HG03196 (cell line): Measurements from ENCODE around the gene P3H3.
"Not testable (repeated sequence)": the region's sequence is repeated elsewhere in the genome, so short reads cannot be mapped to it uniquely, and the experiment has no call there.

Experiments used
- ATAC-seq: cut with Tn5 transposase; IDR thresholded peaks from one replicate; pipeline ENCODE4 v1.9.1; 2021; ENCODE audit not compliant: unreplicated experiment

The P3H3 gene

DNA sequence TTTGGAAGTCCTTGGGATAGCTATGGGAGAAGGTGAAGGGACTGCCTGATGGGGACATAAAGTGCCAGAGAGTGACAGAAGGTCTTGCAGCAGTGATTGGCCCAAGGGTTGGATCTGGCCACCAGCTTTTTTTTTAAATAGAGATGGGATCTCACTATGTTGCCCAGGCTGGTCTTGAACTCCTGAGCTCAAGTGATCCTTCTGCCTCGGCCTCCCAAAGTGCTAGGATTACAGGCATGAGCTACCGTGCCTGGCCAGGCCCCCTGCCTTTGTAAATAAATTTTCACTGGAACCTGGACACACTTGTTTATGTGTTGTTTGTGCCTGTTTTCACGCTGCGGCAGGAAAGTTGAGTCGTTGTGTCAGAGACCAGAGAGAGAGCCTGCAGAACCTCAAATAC lies 37.1 kb downstream of the P3H3 start:
- ATAC-seq: not testable (repeated sequence)

DNA sequence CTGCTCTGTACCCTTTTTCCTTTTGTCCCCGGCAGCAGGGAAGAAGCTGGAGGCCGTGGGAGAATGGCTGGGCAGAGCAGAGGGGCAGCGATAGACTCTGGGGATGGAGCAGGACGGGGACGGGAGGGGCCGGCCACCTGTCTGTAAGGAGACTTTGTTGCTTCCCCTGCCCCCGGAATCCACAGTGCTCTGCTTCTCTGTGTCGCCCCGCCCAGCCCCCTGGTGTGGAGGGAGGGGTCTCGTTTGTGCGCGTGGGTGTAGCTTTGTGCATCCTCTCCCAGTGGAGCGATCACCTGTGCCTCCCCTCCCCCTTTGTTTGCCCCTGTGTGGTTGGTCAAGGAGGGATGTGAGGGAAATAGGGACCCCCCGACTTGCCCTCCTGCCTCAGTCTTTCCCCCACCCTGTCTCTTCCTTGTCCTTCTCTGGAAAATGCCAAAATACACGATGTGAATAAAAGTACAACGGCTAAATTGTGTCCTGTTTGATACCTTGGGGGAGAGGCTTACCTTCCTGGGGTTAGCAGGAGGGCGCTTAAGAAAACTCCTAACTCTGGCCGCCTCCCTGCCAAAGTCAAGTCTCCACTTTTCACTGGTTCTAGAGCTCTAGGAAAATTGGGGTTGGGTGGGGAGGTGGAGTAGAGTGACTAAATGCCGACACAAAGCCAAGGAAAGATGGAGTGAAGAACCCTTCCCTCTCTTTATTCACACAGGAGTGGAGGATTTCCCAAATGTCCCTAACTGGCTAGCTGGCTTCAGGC lies 38.1 kb downstream of the P3H3 start:
- no peak for ATAC-seq

- ATAC-seq: no peak
Observed at GRCh38 chr12:6866920-6867412, 38.8 kb downstream of the P3H3 start.

DNA sequence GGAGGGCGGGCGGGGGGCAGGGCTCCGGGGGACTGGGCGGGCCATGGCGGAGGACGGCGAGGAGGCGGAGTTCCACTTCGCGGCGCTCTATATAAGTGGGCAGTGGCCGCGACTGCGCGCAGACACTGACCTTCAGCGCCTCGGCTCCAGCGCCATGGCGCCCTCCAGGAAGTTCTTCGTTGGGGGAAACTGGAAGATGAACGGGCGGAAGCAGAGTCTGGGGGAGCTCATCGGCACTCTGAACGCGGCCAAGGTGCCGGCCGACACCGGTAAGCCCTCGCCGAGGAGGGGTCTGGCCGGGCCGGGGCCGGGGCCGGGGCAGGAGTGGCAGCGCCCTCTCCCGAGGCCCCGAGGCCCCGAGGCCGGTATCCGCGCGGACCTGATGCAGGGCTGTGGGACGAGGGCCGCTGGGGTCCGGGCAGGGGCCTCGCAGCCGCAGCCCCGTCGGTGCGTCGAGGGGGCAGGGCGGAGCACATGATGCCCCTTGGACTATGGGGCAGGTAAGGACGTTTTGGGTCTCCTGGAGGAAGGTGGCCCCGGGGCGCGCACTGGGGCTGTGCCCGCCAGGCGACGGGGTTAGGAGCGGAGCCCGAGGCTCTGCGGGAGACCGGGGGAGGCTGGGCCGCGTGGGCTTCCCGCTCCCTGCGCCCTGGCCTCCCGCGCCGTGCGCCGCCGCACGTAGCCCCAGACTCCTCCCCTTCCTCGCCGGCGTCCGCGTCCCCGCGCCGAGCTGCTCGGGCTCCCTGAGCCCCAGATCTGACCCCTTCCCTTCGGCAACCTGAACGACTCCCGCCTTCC lies 39.4 kb downstream of the P3H3 start, which contains the start of gene TPI1:
TSS of gene TPI1 (plus strand) at position 119 of the 798 bp plus-strand sequence. CDS start at position 155, 36 bp downstream.
- no peak for ATAC-seq

GRCh38 chr12:6868211-6869048 lies 40.2 kb downstream of the P3H3 start:
- ATAC-seq: no peak

- no peak for ATAC-seq
Observed at GRCh38 chr12:6869049-6870021, 41.1 kb downstream of the P3H3 start.

- not testable (repeated sequence) for ATAC-seq
Observed at GRCh38 chr12:6870304-6870703, 42.1 kb downstream of the P3H3 start.

DNA sequence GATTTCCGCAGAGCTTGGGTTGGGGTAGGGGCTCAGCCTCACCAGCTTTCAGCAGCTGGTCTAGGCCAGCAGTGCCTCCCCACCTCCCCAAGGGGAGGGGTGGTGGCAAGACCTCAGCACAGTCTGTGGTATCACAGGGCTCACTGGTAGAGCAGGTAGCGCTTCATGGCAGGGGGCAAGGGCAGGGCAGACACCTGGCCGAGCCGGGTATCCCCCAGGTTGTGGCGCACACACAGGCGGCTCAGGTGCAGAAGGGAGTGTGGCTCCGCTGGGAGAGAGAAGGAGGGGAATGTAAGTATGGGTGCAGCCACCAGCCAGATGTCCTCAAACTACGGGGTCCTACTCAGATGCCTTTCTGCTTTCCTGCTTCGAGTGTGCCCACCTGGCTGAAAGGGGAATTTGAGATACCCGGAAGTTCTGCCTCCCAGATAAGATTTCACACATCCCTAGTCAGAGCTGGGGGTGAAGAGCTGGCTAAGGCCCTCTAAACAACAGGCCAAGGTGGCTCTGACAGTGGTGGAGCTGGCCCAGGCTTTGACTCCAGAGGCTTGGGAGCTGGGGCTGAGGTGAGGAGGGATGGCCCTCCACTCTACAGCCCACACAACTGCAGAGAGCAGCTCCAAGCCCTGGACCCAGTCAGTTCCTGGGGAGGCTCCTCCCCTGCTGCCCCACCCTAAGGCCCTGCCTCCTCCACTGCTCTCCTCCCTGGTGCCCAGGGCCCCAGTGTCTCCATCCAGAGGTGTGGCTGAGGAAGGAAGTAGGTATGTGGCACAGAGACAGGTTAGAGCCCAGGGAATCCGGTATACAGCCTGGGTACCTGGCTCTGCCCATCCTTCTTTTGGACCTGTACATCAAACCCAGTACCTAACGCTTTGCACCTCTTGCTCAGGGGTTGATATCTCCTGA lies 43.1 kb downstream of the P3H3 start:
- ATAC-seq: no peak

DNA sequence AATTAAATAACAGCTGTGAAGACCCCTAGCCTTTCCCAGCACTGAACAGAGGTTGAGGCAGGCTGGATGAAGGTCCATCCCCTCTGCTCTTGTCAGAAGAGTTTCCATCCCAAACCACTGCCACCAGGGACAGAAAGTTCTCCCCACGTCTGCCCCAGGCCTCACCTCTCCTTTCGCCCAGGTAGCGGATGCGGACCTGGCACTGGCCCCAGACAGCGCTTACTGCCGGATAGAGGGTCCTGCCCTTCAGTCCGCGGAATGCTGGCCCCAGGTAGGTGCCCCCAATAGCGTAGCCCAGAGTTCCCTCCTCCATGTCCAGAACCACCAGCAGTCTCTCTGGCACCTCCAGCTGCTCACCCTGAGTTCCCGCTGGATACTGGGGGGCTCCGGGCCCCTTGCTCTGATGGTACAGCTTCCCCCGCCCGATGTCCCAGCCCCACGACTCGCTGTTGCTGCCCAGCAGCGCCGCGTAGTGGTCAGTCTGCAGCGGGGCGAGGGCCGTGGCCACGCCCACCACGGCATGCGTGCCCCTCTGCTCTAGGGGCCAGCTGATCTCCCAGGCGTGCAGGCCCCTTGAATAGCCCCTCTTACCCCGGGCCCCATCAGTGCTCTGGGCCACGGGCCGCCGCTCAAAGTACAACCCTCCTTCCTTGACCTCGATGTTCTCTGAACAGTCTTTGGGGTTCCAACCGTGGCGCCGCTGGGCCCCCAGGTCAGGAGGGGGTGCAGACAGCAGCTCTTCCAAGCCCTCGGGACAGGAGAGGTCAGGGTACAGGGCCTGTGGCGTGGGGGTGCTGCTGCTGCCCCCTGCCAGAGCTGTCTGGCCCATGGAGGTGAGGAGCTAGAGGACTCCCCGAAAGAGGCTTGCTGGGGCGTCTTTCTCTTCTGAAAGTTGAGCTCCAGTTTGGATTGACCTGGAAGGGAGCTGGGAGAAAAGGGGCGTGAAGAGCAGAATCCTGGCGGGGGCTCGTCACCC lies 44.2 kb downstream of the P3H3 start:
- ATAC-seq: no peak

GRCh38 chr12:6873094-6874014 lies 45.1 kb downstream of the P3H3 start, which contains the start of gene SPSB2:
SPSB2 (minus strand) TSS chr12:6873303; CDS start chr12:6872901, 402 bp downstream.
- peak; percentile 52 for ATAC-seq

GRCh38 chr12:6874015-6874368 lies 45.8 kb downstream of the P3H3 start:
- not testable (repeated sequence) for ATAC-seq

GRCh38 chr12:6879824-6880223 lies 51.6 kb downstream of the P3H3 start:
- not testable (repeated sequence) for ATAC-seq

DNA sequence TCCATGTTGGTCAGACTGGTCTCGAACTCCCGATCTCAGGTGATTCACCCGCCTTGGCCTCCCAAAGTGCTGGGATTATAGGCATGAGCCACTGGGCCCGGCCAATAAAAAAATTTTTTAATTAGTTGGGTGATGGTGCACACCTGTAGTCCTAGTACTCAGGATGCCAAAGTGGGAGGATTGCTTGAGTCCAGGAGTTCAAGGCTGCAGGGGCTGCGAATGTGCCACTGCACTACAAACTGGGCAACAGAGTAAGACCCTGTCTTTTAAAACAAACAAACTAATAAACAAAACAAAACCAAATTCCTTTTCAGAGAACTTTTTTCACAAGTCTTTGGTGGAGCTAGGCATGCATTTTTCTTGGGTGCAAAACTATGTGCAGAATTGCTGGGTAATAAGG lies 55.0 kb downstream of the P3H3 start:
- no peak for ATAC-seq

DNA sequence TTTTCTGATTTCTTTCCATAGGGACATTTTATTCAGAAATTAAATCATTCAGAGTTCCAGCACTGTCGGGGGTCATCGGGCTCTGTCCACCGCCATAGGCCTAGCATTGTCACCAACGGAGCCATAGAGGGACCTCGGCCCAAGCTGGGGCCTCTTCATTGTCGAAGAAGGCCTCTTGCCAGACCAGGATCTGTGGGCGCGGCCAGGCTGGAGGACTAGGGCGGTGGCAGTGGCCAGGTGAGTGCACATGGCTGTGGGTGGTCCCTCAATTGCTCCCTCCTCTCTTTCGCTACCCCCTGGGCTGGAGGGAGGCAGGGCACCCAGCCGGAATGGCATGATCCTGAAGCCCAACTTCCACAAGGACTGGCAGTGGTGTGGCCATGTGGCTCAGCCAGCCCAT lies 55.5 kb downstream of the P3H3 start:
- ATAC-seq: no peak

- no peak for ATAC-seq
Observed at GRCh38 chr12:6884539-6884938, 56.3 kb downstream of the P3H3 start.

DNA sequence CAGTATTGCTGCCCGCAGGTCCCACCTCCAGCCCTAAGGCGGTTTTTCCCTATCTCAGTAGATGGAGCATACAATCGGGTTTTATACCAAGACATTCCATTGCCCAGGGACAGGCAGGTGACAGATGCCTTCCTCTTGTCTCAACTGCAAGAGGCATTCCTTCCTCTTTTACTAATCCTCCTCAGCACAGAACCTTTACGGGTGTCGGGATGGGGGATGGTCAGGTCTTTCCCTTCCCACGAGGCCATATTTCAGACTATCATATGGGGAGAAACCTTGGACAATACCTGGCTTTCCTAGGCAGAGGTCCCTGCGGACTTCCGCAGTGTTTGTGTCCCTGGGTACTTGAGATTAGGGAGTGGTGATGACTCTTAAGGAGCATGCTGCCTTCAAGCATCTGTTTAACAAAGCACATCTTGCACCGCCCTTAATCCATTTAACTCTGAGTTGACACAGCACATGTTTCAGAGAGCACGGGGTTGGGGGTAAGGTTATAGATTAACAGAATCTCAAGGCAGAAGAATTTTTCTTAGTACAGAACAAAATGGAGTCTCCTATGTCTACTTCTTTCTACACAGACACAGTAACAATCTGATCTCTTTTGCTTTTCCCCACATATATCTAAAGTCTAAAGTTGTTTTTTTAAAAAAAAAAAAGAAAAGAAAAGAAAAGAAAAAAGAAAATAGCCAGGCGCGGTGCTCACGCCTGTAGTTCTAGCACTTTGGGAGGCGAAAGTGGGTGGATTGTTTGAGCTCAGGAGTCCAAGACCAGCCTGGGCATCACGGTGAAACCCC lies 58.2 kb downstream of the P3H3 start:
- not testable (repeated sequence) for ATAC-seq
